ENCODE data around the gene EDDM3A.

DNA sequence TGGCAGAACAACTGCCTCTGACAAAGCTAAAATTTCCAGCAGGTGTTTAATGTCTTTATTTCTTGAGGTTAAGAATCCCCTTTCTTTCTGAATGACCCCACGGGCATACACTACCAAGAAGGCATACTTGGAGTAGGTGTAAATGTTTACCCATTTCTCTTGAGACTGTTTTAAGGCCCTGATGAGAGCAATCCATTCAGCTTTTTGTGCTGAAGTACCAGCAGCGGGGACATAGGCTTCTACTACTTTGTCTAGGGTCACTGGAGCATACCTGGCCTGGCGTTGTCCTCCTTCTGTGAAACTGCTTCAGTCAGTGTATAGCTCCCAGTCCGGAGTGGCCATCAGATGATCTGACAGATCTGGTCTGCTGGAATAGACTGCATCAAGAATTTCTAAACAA, 34.4 kb upstream of the EDDM3A start:
- TF ChIP-seq, protein P1, sequence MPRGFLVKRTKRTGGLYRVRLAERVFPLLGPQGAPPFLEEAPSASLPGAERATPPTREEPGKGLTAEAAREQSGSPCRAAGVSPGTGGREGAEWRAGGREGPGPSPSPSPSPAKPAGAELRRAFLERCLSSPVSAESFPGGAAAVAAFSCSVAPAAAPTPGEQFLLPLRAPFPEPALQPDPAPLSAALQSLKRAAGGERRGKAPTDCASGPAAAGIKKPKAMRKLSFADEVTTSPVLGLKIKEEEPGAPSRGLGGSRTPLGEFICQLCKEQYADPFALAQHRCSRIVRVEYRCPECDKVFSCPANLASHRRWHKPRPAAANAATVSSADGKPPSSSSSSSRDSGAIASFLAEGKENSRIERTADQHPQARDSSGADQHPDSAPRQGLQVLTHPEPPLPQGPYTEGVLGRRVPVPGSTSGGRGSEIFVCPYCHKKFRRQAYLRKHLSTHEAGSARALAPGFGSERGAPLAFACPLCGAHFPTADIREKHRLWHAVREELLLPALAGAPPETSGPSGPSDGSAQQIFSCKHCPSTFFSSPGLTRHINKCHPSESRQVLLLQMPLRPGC (tag by site-specific recombination; IDR thresholded peaks at IDR 0.05): no peak
- TF ChIP-seq, protein P2, sequence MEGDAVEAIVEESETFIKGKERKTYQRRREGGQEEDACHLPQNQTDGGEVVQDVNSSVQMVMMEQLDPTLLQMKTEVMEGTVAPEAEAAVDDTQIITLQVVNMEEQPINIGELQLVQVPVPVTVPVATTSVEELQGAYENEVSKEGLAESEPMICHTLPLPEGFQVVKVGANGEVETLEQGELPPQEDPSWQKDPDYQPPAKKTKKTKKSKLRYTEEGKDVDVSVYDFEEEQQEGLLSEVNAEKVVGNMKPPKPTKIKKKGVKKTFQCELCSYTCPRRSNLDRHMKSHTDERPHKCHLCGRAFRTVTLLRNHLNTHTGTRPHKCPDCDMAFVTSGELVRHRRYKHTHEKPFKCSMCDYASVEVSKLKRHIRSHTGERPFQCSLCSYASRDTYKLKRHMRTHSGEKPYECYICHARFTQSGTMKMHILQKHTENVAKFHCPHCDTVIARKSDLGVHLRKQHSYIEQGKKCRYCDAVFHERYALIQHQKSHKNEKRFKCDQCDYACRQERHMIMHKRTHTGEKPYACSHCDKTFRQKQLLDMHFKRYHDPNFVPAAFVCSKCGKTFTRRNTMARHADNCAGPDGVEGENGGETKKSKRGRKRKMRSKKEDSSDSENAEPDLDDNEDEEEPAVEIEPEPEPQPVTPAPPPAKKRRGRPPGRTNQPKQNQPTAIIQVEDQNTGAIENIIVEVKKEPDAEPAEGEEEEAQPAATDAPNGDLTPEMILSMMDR (tag by site-specific recombination; IDR thresholded peaks at IDR 0.05): no peak
- no peak for TF ChIP-seq ZNF510 (tag by site-specific recombination; IDR thresholded peaks at IDR 0.05; ENCODE audit: insufficient replicate concordance)

Measured in HEK293 (cell line).